ENCODE data around the gene ABCB9. TPM values are rescaled to one million over a fixed set of nuclear protein-coding genes. Genes with fewer than 3 reads are reported as not detected.

Gene ABCB9
- total RNA-seq, 1 experiment from 2014 or later: 14.7 TPM

- TF ChIP-seq TCF7L2 (IDR thresholded peaks at IDR 0.05; ENCODE audit: borderline replicate concordance, extremely low read depth, insufficient read depth, insufficient read length): no peak
- TF ChIP-seq EZH2phosphoT487 (IDR thresholded peaks at IDR 0.05; ENCODE audit: borderline replicate concordance): no peak
- TF ChIP-seq SIN3A (IDR thresholded peaks at IDR 0.05; ENCODE audit: low read depth): no peak
Observed at GRCh38 chr12:123004287-123004686, 38.0 kb upstream of the ABCB9 start (continued).

GRCh38 chr12:123003257-123003656 lies 37.0 kb upstream of the ABCB9 start:
- H3K9me3 ChIP-seq (ENCODE audit: control insufficient read depth in 1 of 2, insufficient read depth in 1 of 2, low read depth in 1 of 2, low read length in 2 of 2): no peaks in the 10 kb centered on the region
- no peaks in the 10 kb centered on the region for H3K9me2 ChIP-seq (ENCODE audit: insufficient read depth)
- H3K4me1 ChIP-seq (ENCODE audit: control insufficient read depth in 1 of 2, insufficient read depth in 2 of 2, low read length in 2 of 2): no peaks in the 10 kb centered on the region
- ChIA-PET POLR2A (no interaction called here), RAD21 (ENCODE audit: low non-redundant PET in 1 of 2, low total read pairs in 2 of 2, uncharacterized antibody in 2 of 2, unreplicated experiment in 2 of 2) (no interaction called here), CTCF (no interaction called here)
- no peak overlapping the region for H3K4me3 ChIP-seq (replicated peaks in 1 of 2; ENCODE audit: low read depth in 1 of 2, low read length in 2 of 2)
- DNase-seq (ENCODE audit: low read depth, low spot score) (no peak), ATAC-seq (no peak)
- H4K20me1 ChIP-seq (ENCODE audit: insufficient read depth): no peaks in the 10 kb centered on the region
- no peaks in the 10 kb centered on the region for H3K27me3 ChIP-seq (ENCODE audit: insufficient read depth, low read length)
- H3K27ac ChIP-seq (ENCODE audit: low read depth, low read length): no peak overlapping the region; the same call in 1 of the 2 replicates
- H3K4me2 ChIP-seq (ENCODE audit: low read length): no peak overlapping the region
- TF ChIP-seq TCF7L2 (IDR thresholded peaks at IDR 0.05; ENCODE audit: borderline replicate concordance, extremely low read depth, insufficient read depth, insufficient read length): no peak
- TF ChIP-seq CTCF (IDR thresholded peaks at IDR 0.05 in 2 of 3, conservative IDR thresholded peaks at IDR 0.05 in 1 of 3; ENCODE audit: borderline replicate concordance in 1 of 3, insufficient read depth in 1 of 3, low read depth in 2 of 3, low read length in 2 of 3): no peak
- TF ChIP-seq ZBTB33 (IDR thresholded peaks at IDR 0.05; ENCODE audit: extremely low read depth, insufficient replicate concordance, low read length): no peak
- no peak for TF ChIP-seq EGR1 (IDR thresholded peaks at IDR 0.05; ENCODE audit: low read depth)
- no peak for TF ChIP-seq ZFX (IDR thresholded peaks at IDR 0.05)
- no peak for TF ChIP-seq ATF3 (IDR thresholded peaks at IDR 0.05)
- no peak for TF ChIP-seq POLR2A (IDR thresholded peaks at IDR 0.05; ENCODE audit: borderline replicate concordance, extremely low read depth, insufficient read depth, insufficient read length)
- no peak for TF ChIP-seq EZH2 (IDR thresholded peaks at IDR 0.05)
- TF ChIP-seq ZNF274 (IDR thresholded peaks at IDR 0.05; ENCODE audit: low read depth, low read length): no peak
- TF ChIP-seq ELF1 (IDR thresholded peaks at IDR 0.05; ENCODE audit: borderline replicate concordance, low read depth): no peak
- TF ChIP-seq SIN3A (IDR thresholded peaks at IDR 0.05; ENCODE audit: low read depth): no peak
- TF ChIP-seq REST (IDR thresholded peaks at IDR 0.05; ENCODE audit: low read depth): no peak
- no peak for TF ChIP-seq SRF (IDR thresholded peaks at IDR 0.05; ENCODE audit: low read depth)
- no peak for TF ChIP-seq EZH2phosphoT487 (IDR thresholded peaks at IDR 0.05; ENCODE audit: borderline replicate concordance)
- TF ChIP-seq POLR2AphosphoS5 (IDR thresholded peaks at IDR 0.05; ENCODE audit: low read depth, low read length): no peak
- TF ChIP-seq JUND (IDR thresholded peaks at IDR 0.05): no peak
- TF ChIP-seq FOSL1 (IDR thresholded peaks at IDR 0.05; ENCODE audit: low read depth): no peak
- H3K36me3 ChIP-seq (ENCODE audit: control insufficient read depth in 1 of 2, insufficient read depth in 2 of 2, low read length in 2 of 2): no peaks in the 10 kb centered on the region
- H3K79me2 ChIP-seq (ENCODE audit: insufficient read depth, low read length): no peaks in the 10 kb centered on the region
- intact Hi-C loops (cut with micrococcal nuclease): no loop called here
- no TSS peak for BruUV-seq (replicated peaks)
- H3K9ac ChIP-seq (ENCODE audit: low read length): no peak overlapping the region
- H2AFZ ChIP-seq (ENCODE audit: low read depth, low read length, poor library complexity, severe bottlenecking): no peak overlapping the region

Data from HCT116 (cell line).